Activated T-helper 1 cell treated with anti-CD3 and anti-CD28 coated beads, Interleukin-2, amount 50 U/mL, for 16 hours (primary cell): ENCODE data around the gene FHL2.
"Not testable (repeated sequence)": the region's sequence is repeated elsewhere in the genome, so short reads cannot be mapped to it uniquely, and the experiment has no call there.

Experiments
- DNase-seq, 2 donors: peaks; one replicate each; pipeline ENCODE4 v3.0.0-alpha.2; 2020; ENCODE audit warnings: low read depth in 1 of 2, low spot score in 1 of 2

FHL2 gene

GRCh38 chr2:105424836-105425235 lies 26.0 kb upstream of the FHL2 start:
- DNase-seq: not testable (repeated sequence)

GRCh38 chr2:105422801-105423200 lies 23.9 kb upstream of the FHL2 start:
- no peak for DNase-seq

- DNase-seq: no peak
These were observed 22.2 kb upstream of the FHL2 start for GRCh38 chr2:105421053-105421452.

GRCh38 chr2:105418522-105418921 lies 19.7 kb upstream of the FHL2 start:
- no peak for DNase-seq

GRCh38 chr2:105417857-105418436 lies 19.1 kb upstream of the FHL2 start:
- no peak for DNase-seq

- DNase-seq: no peak
These were observed 17.3 kb upstream of the FHL2 start for GRCh38 chr2:105416156-105416555.

- DNase-seq: no peak
These were observed 16.2 kb upstream of the FHL2 start for GRCh38 chr2:105415007-105415406.

GRCh38 chr2:105413206-105413605 lies 14.4 kb upstream of the FHL2 start:
- no peak for DNase-seq

GRCh38 chr2:105412584-105412983 lies 13.7 kb upstream of the FHL2 start:
- DNase-seq: no peak

GRCh38 chr2:105411720-105412407 lies 13.0 kb upstream of the FHL2 start:
- no peak for DNase-seq

- DNase-seq: no peak
These were observed 11.7 kb upstream of the FHL2 start for GRCh38 chr2:105410554-105410953.

GRCh38 chr2:105409717-105410116 lies 10.9 kb upstream of the FHL2 start:
- DNase-seq: no peak

GRCh38 chr2:105407946-105408743 lies 9.3 kb upstream of the FHL2 start:
- DNase-seq: no peak

- DNase-seq: no peak
These were observed 7.4 kb upstream of the FHL2 start for GRCh38 chr2:105406221-105406620.

- DNase-seq: no peak
These were observed 6.4 kb upstream of the FHL2 start for GRCh38 chr2:105405291-105405690.

- DNase-seq: no peak
These were observed 5.9 kb upstream of the FHL2 start for GRCh38 chr2:105404736-105405135.

GRCh38 chr2:105403783-105404698 lies 5.2 kb upstream of the FHL2 start:
- DNase-seq: no peak

- DNase-seq: no peak
These were observed 4.5 kb upstream of the FHL2 start for GRCh38 chr2:105403241-105403782.

- no peak for DNase-seq
These were observed 4.0 kb upstream of the FHL2 start for GRCh38 chr2:105402809-105403208.

- DNase-seq: no peak
These were observed 3.0 kb upstream of the FHL2 start for GRCh38 chr2:105401867-105402266.

- DNase-seq: no peak
These were observed 1.3 kb upstream of the FHL2 start for GRCh38 chr2:105400138-105400540.
